HepG2 (cell line): ENCODE results near the gene RECK. TPM values are rescaled to one million over a fixed set of nuclear protein-coding genes. Genes with fewer than 3 reads are reported as not detected.

Experiments
- ATAC-seq: fragments of 200-7000 bp; cut with Tn5 transposase; 3 replicates; pipeline ENCODE4 v1.9.1; 2020; ENCODE audit warnings: mild to moderate bottlenecking, moderate library complexity
- BruUV-seq: library from RNA; stranded (reverse); fragments of 400-500 nt; replicated peaks from 2 replicates; lab custom pipeline; 2021; lab: Mats Ljungman, UMichigan
- CTCF ChIA-PET: fragments of 300-600 bp; formaldehyde crosslinking; extraction: SDS; loops from one replicate; lab custom pipeline; 2021; ENCODE audit warnings: low total read pairs, inconsistent platforms, low intra/inter-chr PET ratio; lab: Yijun Ruan, JAX
- POLR2A ChIA-PET: fragments of 350-600 bp; sonication (Branson Sonifier 250); formaldehyde crosslinking; loops from one replicate; lab custom pipeline; 2020; ENCODE audit warnings: antibody characterized with exemption, inconsistent platforms; lab: Yijun Ruan, JAX
- DNase-seq: peaks from one replicate; pipeline ENCODE4 v3.0.0-alpha.2; 2015; ENCODE audit warnings: low spot score
- FAIRE-seq: peaks from 3 replicates; lab custom pipeline; 2011; peaks lifted over from hg19 to GRCh38; lab: Jason Lieb, UNC
- H2AFZ ChIP-seq: one replicate; pipeline ENCODE4 v1.6.1; 2011; ENCODE audit warnings: low read length, inconsistent platforms
- H3K27ac ChIP-seq: fragments of 300-600 bp; 3 replicates; pipeline ENCODE4 v1.8.0; 2011; ENCODE audit warnings: mixed run types, mild to moderate bottlenecking, mixed read lengths, low read length, inconsistent platforms; ENCODE audit not compliant: insufficient read depth; ENCODE audit errors: extremely low read length
- H3K27me3 ChIP-seq, 2 experiments: fragments of 200-600 bp in 1 of 2; 2 replicates in 1 of 2; 3 replicates in 1 of 2; pipeline versions ENCODE4 v1.6.0 to v1.8.0; 2011; ENCODE audit warnings: low read length in 2 of 2, mild to moderate bottlenecking in 2 of 2, moderate library complexity in 2 of 2, inconsistent platforms in 1 of 2; ENCODE audit not compliant: insufficient read depth in 2 of 2, control insufficient read depth in 1 of 2
- H3K36me3 ChIP-seq, 2 experiments: fragments of 200-600 bp in 1 of 2; replicated peaks in 1 of 2; 2 replicates in 1 of 2; 3 replicates in 1 of 2; pipeline versions ENCODE4 v1.5.1 to v1.8.0; 2011; ENCODE audit warnings: low read length in 2 of 2, inconsistent platforms in 1 of 2; ENCODE audit not compliant: insufficient read depth in 2 of 2, control insufficient read depth in 1 of 2
- H3K4me1 ChIP-seq: 2 replicates; pipeline ENCODE4 v1.5.1; 2012; ENCODE audit warnings: low read length, inconsistent platforms; ENCODE audit not compliant: insufficient read depth
- H3K4me2 ChIP-seq: 2 replicates; pipeline ENCODE4 v1.6.0; 2011; ENCODE audit warnings: low read depth, low read length, inconsistent platforms
- H3K4me3 ChIP-seq, 3 experiments: fragments of 200-600 bp in 1 of 3; sonication (generic), shearing (Covaris generic) in 1 of 3; replicated peaks in 1 of 3; 2 replicates each; pipeline ENCODE4 v1.5.1; 2011 to 2016; ENCODE audit warnings: low read length in 3 of 3, inconsistent platforms in 2 of 3, low read depth in 2 of 3, mild to moderate bottlenecking in 2 of 3, control low read depth in 1 of 3, mixed read lengths in 1 of 3; ENCODE audit not compliant: insufficient read depth in 1 of 3
- H3K79me2 ChIP-seq: one replicate; pipeline ENCODE4 v1.6.1; 2011; ENCODE audit warnings: low read length, inconsistent platforms; ENCODE audit not compliant: insufficient read depth
- H3K9ac ChIP-seq: 2 replicates; pipeline ENCODE4 v1.6.0; 2011; ENCODE audit warnings: mild to moderate bottlenecking, low read depth, low read length, inconsistent platforms; ENCODE audit not compliant: insufficient read depth
- H3K9me3 ChIP-seq: 2 replicates; pipeline ENCODE4 v1.5.1; 2012; ENCODE audit warnings: mild to moderate bottlenecking, low read length
- H4K20me1 ChIP-seq: 2 replicates; pipeline ENCODE4 v1.6.0; 2011; ENCODE audit warnings: inconsistent platforms, mild to moderate bottlenecking, low read length, moderate library complexity; ENCODE audit not compliant: insufficient read depth
- AGO2 ChIP-seq: fragments of 200-400 bp; formaldehyde crosslinking; optimal IDR thresholded peaks from 2 replicates; pipeline ENCODE3; 2017; ENCODE audit warnings: mild to moderate bottlenecking, low read depth, low read length, moderate library complexity
- ASH2L ChIP-seq: fragments of 300-600, 200-600 bp; sonication (generic); IDR thresholded peaks from 2 replicates; pipeline ENCODE4 v1.7.0; 2017; ENCODE audit warnings: low read depth, mild to moderate bottlenecking, moderate library complexity, mixed read lengths, low read length; ENCODE audit not compliant: insufficient read length
- FOSL2 ChIP-seq: sonication (generic); formaldehyde crosslinking; IDR thresholded peaks from 2 replicates; pipeline ENCODE4 v1.4.0; 2020; ENCODE audit warnings: missing genetic modification reagents
- GABPA ChIP-seq, 2 experiments: IDR thresholded peaks; 2 replicates each; pipeline ENCODE4 v1.6.1; 2011 to 2016; ENCODE audit warnings: low read depth in 2 of 2, low read length in 1 of 2, missing biosample characterization in 1 of 2, missing genetic modification characterization in 1 of 2
- HOXA7 ChIP-seq: sonication (generic); formaldehyde crosslinking; IDR thresholded peaks from 2 replicates; pipeline ENCODE4 v1.8.1; 2022; ENCODE audit warnings: mild to moderate bottlenecking, missing genetic modification reagents, moderate library complexity
- LCORL ChIP-seq, 2 experiments: fragments of 450-650 bp in 1 of 2; sonication (generic) in 1 of 2; formaldehyde crosslinking in 1 of 2; IDR thresholded peaks; 2 replicates each; pipeline versions ENCODE4 v1.5.0 to v1.6.1; 2017 to 2020; ENCODE audit warnings: antibody characterized with exemption in 1 of 2, missing genetic modification reagents in 1 of 2
- PHF8 ChIP-seq: sonication (generic); formaldehyde crosslinking; IDR thresholded peaks from 2 replicates; pipeline ENCODE4 v1.5.0; 2020; ENCODE audit warnings: missing genetic modification reagents
- POLR2AphosphoS5 ChIP-seq: IDR thresholded peaks from 2 replicates; pipeline ENCODE4 v1.6.1; 2012; ENCODE audit warnings: low read depth, low read length
- PTBP1 ChIP-seq: fragments of 200-400 bp; formaldehyde crosslinking; IDR thresholded peaks from 2 replicates; pipeline ENCODE4 v1.6.1; 2018; ENCODE audit warnings: low read length, low read depth; ENCODE audit not compliant: poor library complexity, severe bottlenecking
- RARG ChIP-seq: sonication (generic); formaldehyde crosslinking; IDR thresholded peaks from 2 replicates; pipeline ENCODE4 v1.4.0; 2020; ENCODE audit warnings: low read depth, mild to moderate bottlenecking, missing genetic modification reagents
- ZBTB7B ChIP-seq: sonication (generic); formaldehyde crosslinking; IDR thresholded peaks from 2 replicates; pipeline ENCODE4 v1.4.0; 2020; ENCODE audit warnings: missing genetic modification reagents
- ZC3H13 ChIP-seq: sonication (generic); formaldehyde crosslinking; IDR thresholded peaks from 2 replicates; pipeline ENCODE4 v1.8.1; 2023; ENCODE audit warnings: mild to moderate bottlenecking, missing genetic modification reagents, moderate library complexity
- ZNF331 ChIP-seq: sonication (generic); formaldehyde crosslinking; IDR thresholded peaks from 2 replicates; pipeline ENCODE4 v1.4.0; 2020; ENCODE audit warnings: missing genetic modification reagents
- ZNF432 ChIP-seq: sonication (generic); formaldehyde crosslinking; IDR thresholded peaks from 2 replicates; pipeline ENCODE4 v1.5.0; 2020; ENCODE audit warnings: missing genetic modification reagents, mild to moderate bottlenecking, borderline replicate concordance
- ZNF629 ChIP-seq: sonication (generic); formaldehyde crosslinking; conservative IDR thresholded peaks from 2 replicates; pipeline ENCODE4 v1.5.0; 2020; ENCODE audit warnings: missing genetic modification reagents
- ZSCAN20 ChIP-seq: sonication (generic); formaldehyde crosslinking; IDR thresholded peaks from 2 replicates; pipeline ENCODE4 v1.4.0; 2020; ENCODE audit warnings: missing genetic modification reagents, mild to moderate bottlenecking, borderline replicate concordance
- WGBS: methylation state at CpG from one replicate; pipeline ENCODE4 v1.1.6; 2017; ENCODE audit warnings: low lambda C conversion rate; 5-methylcytosine and 5-hydroxymethylcytosine counted together
- in situ Hi-C: cut with HindIII; loops from 2 replicates; pipeline ENCODE4 v1.10.0; 2017; ENCODE audit warnings: low pct_unique_long_range_greater_than_20kb; ENCODE audit not compliant: extremely low pct_ligation_motif_present
- intact Hi-C: fragments of 100-400 bp; cut with micrococcal nuclease; formaldehyde crosslinking; loops from one replicate; pipeline ENCODE4 v1.10.0; 2022; ENCODE audit not compliant: unreplicated experiment
- polyA plus RNA-seq, 8 experiments: library from polyadenylated mRNA; depleted of rRNA in 3 of 8; stranded (reverse) in 7 of 8; unstranded in 1 of 8; fragments of >200 nt; fragmentation: Illumina TruSeq in 4 of 8; extraction: Trizol in 4 of 8; gene quantifications; 2 replicates each; pipeline versions ENCODE4 v1.2.1 to v1.2.3, GENCODE V29; 2011 to 2016; ENCODE audit warnings: low read depth in 4 of 8, missing spikeins in 1 of 8, mixed read lengths in 1 of 8; ENCODE audit not compliant: insufficient read depth in 1 of 8
- total RNA-seq, 5 experiments: library from RNA; depleted of rRNA; stranded (reverse); fragments of >200 nt; fragmentation: Illumina TruSeq; extraction: Trizol; gene quantifications; 2 replicates each; pipeline ENCODE4 v1.2.3, GENCODE V29; 2016; ENCODE audit warnings: low read depth in 1 of 5
- TF ChIP-seq, protein P1 (sequence below): sonication (generic); formaldehyde crosslinking; IDR thresholded peaks from 2 replicates; pipeline ENCODE4 v1.8.1; 2023; ENCODE audit warnings: mild to moderate bottlenecking, inconsistent platforms, moderate library complexity, missing genetic modification reagents, borderline replicate concordance
- TF ChIP-seq, protein P2 (sequence below): sonication (generic); formaldehyde crosslinking; IDR thresholded peaks from 2 replicates; pipeline ENCODE4 v1.4.0; 2020; ENCODE audit warnings: mild to moderate bottlenecking, missing genetic modification reagents
- TF ChIP-seq, protein P3 (sequence below): sonication (generic); formaldehyde crosslinking; IDR thresholded peaks from 2 replicates; pipeline ENCODE4 v1.5.0; 2020; ENCODE audit warnings: missing genetic modification reagents
- TF ChIP-seq, protein P4 (sequence below): sonication (generic); formaldehyde crosslinking; IDR thresholded peaks from 2 replicates; pipeline ENCODE4 v1.4.0; 2020; ENCODE audit warnings: missing genetic modification reagents

The RECK gene
- total and polyA plus RNA-seq, 2 of the 13 experiments (the other 11 are each of a cell fraction or from before 2014, with no cell fraction given): 3.1 to 4.8 TPM

DNA sequence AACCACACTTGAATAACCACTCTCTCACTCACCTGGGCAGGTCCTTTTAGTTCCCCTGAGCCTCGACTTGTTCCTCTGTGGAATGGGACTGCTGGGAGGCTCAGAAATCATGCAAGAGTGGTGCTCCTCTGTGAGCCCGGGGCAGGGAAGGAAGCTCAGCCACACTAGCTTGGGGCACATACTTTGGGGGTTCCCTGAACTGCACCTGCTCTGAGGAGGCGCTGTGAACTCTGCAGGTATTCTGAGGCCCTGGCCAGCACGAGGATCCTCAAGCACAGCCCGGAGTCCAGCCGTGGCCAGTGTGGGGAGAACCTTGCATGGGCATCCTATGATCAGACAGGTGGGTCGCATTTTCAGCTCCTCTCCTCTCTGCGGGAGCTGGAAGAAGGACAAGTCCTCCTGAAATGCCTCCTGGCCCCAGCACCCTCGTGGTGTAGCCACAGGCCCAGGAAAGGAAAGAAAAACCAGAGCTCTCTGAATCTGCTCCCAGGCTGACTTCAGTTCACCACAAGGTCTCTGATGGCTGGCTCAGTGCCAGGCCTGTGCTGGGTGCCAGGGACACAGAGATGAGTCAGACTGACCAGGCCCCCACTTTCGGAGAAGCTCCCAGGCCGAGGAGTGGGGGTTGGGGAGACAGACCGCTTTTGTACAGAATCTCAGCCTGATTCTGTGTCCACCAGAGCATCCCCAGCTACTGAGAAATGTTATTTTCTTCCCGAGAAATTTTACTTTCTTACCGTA lies 111.8 kb downstream of the RECK start:
- Histone ChIP-seq H4K20me1 (no peaks in the 10 kb centered on the region), H3K4me2 (no peak overlapping the region), H3K27me3 (peaks cover 3 to 8% of the 10 kb centered on the region in 2 experiments; a peak in 3 of 5 replicates), H3K4me1 (peaks cover 41% of the 10 kb centered on the region), H3K9me3 (peaks cover 11% of the 10 kb centered on the region; the same call in 1 of the 2 replicates), H3K79me2 (no peaks in the 10 kb centered on the region), H3K4me3 (no peak overlapping the region), H2AFZ (no peak overlapping the region), H3K36me3 (no peaks in the 10 kb centered on the region), H3K9ac (no peak overlapping the region), H3K27ac (no peak overlapping the region)
- 4% methylated on average over 6 of the region's 14 CpGs for WGBS
- CTCF ChIA-PET: no interaction called here
- POLR2A ChIA-PET: interaction anchor here (0.6 to 1.4 kb wide), 4 partner anchors 9 to 192 kb away, joined by 3 to 4 read pairs (median 3); partner anchors contain the start of gene CLTA
- in situ Hi-C loops (no loop called here), intact Hi-C loops (no loop called here)
- no TSS peak for BruUV-seq
- DNase-seq: peak; percentile 63
- no peak for FAIRE-seq
- peak; percentile 14; the same call in 2 of the 3 replicates for ATAC-seq
- TF ChIP-seq, protein P1, sequence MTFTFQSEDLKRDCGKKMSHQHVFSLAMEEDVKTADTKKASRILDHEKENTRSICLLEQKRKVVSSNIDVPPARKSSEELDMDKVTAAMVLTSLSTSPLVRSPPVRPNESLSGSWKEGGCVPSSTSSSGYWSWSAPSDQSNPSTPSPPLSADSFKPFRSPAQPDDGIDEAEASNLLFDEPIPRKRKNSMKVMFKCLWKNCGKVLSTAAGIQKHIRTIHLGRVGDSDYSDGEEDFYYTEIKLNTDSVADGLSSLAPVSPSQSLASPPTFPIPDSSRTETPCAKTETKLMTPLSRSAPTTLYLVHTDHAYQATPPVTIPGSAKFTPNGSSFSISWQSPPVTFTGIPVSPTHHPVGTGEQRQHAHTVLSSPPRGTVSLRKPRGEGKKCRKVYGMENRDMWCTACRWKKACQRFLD (CRISPR knock-in tag): 0 out of 2 replicates have a peak, but pooled peaks have one; percentile 43
- TF ChIP-seq GABPA (IDR thresholded peaks at IDR 0.05; ENCODE audit: low read depth, low read length) (no peak), GABPA (CRISPR knock-in tag; IDR thresholded peaks at IDR 0.05; ENCODE audit: low read depth) (no peak), ZNF432 (CRISPR knock-in tag) (no peak), ZBTB7B (no peak), FOSL2 (peak; percentile 90), HOXA7 (no peak), RARG (no peak), ZC3H13 (CRISPR knock-in tag) (no peak), ASH2L (no peak), PTBP1 (no peak), LCORL (IDR thresholded peaks at IDR 0.05) (peak; percentile 69), LCORL (CRISPR knock-in tag; IDR thresholded peaks at IDR 0.05) (no peak), ZNF629 (CRISPR knock-in tag) (peak; percentile 54), PHF8 (CRISPR knock-in tag) (no peak), ZNF331 (no peak), POLR2AphosphoS5 (no peak), AGO2 (no peak), ZSCAN20 (CRISPR knock-in tag) (no peak)
- TF ChIP-seq, protein P2, sequence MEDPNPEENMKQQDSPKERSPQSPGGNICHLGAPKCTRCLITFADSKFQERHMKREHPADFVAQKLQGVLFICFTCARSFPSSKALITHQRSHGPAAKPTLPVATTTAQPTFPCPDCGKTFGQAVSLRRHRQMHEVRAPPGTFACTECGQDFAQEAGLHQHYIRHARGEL (CRISPR knock-in tag): no peak
- TF ChIP-seq, protein P3, sequence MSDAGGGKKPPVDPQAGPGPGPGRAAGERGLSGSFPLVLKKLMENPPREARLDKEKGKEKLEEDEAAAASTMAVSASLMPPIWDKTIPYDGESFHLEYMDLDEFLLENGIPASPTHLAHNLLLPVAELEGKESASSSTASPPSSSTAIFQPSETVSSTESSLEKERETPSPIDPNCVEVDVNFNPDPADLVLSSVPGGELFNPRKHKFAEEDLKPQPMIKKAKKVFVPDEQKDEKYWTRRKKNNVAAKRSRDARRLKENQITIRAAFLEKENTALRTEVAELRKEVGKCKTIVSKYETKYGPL (CRISPR knock-in tag): no peak
- TF ChIP-seq, protein P4, sequence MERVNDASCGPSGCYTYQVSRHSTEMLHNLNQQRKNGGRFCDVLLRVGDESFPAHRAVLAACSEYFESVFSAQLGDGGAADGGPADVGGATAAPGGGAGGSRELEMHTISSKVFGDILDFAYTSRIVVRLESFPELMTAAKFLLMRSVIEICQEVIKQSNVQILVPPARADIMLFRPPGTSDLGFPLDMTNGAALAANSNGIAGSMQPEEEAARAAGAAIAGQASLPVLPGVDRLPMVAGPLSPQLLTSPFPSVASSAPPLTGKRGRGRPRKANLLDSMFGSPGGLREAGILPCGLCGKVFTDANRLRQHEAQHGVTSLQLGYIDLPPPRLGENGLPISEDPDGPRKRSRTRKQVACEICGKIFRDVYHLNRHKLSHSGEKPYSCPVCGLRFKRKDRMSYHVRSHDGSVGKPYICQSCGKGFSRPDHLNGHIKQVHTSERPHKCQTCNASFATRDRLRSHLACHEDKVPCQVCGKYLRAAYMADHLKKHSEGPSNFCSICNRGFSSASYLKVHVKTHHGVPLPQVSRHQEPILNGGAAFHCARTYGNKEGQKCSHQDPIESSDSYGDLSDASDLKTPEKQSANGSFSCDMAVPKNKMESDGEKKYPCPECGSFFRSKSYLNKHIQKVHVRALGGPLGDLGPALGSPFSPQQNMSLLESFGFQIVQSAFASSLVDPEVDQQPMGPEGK (CRISPR knock-in tag): peak; percentile 60; the same call in 1 of the 2 replicates
